GM12878 (cell line): ENCODE data around the gene WDR59. TPM values are rescaled to one million over a fixed set of nuclear protein-coding genes. Genes with fewer than 3 reads are reported as not detected.
A peak's percentile ranks its signal among the peaks of the same experiment; 100 is the strongest.

Experiments used
- BCL11A ChIP-seq: IDR thresholded peaks from 2 replicates; pipeline ENCODE4 v1.6.1; 2011; ENCODE audit warnings: low read depth, low read length
- BRCA1 ChIP-seq: IDR thresholded peaks from 2 replicates; pipeline ENCODE4 v1.6.1; 2011; ENCODE audit warnings: low read depth, low read length, improper control_type of control experiment
- EGR1 ChIP-seq, 2 experiments: IDR thresholded peaks; 1 replicate in 1 of 2; 2 replicates in 1 of 2; pipeline ENCODE4 v1.6.1; 2011 to 2012; ENCODE audit warnings: low read depth in 2 of 2, low read length in 2 of 2, borderline replicate concordance in 1 of 2, mild to moderate bottlenecking in 1 of 2, moderate library complexity in 1 of 2
- LARP7 ChIP-seq: fragments of 450-650 bp; IDR thresholded peaks from 2 replicates; pipeline ENCODE4 v1.6.1; 2017; ENCODE audit warnings: mild to moderate bottlenecking
- MTA3 ChIP-seq: IDR thresholded peaks from 2 replicates; pipeline ENCODE4 v1.6.1; 2012; ENCODE audit warnings: low read length, inconsistent platforms, borderline replicate concordance
- NR2C2 ChIP-seq: IDR thresholded peaks from 2 replicates; pipeline ENCODE4 v1.6.1; 2011; ENCODE audit warnings: borderline replicate concordance, low read depth; ENCODE audit not compliant: control insufficient read depth, insufficient read length
- POU2F2 ChIP-seq: IDR thresholded peaks from 3 replicates; pipeline ENCODE4 v1.6.1; 2011; ENCODE audit warnings: low read depth, mild to moderate bottlenecking, low read length, borderline replicate concordance
- SIX5 ChIP-seq: IDR thresholded peaks from 2 replicates; pipeline ENCODE4 v1.6.1; 2011; ENCODE audit warnings: mild to moderate bottlenecking, low read depth, low read length, moderate library complexity; ENCODE audit not compliant: severe bottlenecking
- SMAD1 ChIP-seq: fragments of 450-650 bp; IDR thresholded peaks from 2 replicates; pipeline ENCODE4 v1.6.1; 2018; ENCODE audit warnings: mild to moderate bottlenecking, low read depth; ENCODE audit not compliant: partially characterized antibody
- STAT3 ChIP-seq: IDR thresholded peaks from 2 replicates; pipeline ENCODE4 v1.6.1; 2011; ENCODE audit warnings: low read depth, low read length, improper control_type of control experiment
- polyA plus RNA-seq, 11 experiments: library from polyadenylated mRNA; depleted of rRNA in 4 of 11; unstranded in 6 of 11; stranded (reverse) in 5 of 11; fragments of >200 nt; fragmentation: Nextera tagmentation in 4 of 11; fragmentation: Illumina TruSeq in 1 of 11; extraction: Ambion mirVana in 4 of 11; extraction: Trizol in 1 of 11; gene quantifications; 1 replicate in 1 of 11; 2 replicates in 10 of 11; pipeline versions ENCODE4 v1.2.1 to v1.2.3, GENCODE V29; 2011 to 2016; ENCODE audit warnings: inconsistent platforms in 2 of 11, missing spikeins in 2 of 11, low read depth in 1 of 11
- total RNA-seq, 4 experiments: library from RNA; depleted of rRNA in 3 of 4; stranded (reverse); fragments of >200 nt in 3 of 4; fragmentation: Illumina TruSeq in 1 of 4; extraction: Trizol in 1 of 4; gene quantifications; 2 replicates each; pipeline versions ENCODE4 v1.2.1 to v1.2.3, GENCODE V29; 2013 to 2021
- TF ChIP-seq, protein P1 (sequence below): IDR thresholded peaks from 2 replicates; pipeline ENCODE4 v1.6.1; 2012; ENCODE audit warnings: improper control_type of control experiment, low read depth, low read length; ENCODE audit not compliant: insufficient replicate concordance
- TF ChIP-seq, protein P2 (sequence below): fragments of 450-650 bp; IDR thresholded peaks from 2 replicates; pipeline ENCODE4 v1.6.1; 2016; ENCODE audit warnings: mild to moderate bottlenecking, moderate library complexity, borderline replicate concordance
- TF ChIP-seq, protein P3 (sequence below): fragments of 450-650 bp; IDR thresholded peaks from 2 replicates; pipeline ENCODE4 v1.6.1; 2017; ENCODE audit warnings: mild to moderate bottlenecking
- TF ChIP-seq, protein P4 (sequence below): fragments of 450-650 bp; IDR thresholded peaks from 2 replicates; pipeline ENCODE4 v1.6.1; 2017; ENCODE audit warnings: antibody characterized with exemption, mild to moderate bottlenecking, moderate library complexity

Gene WDR59
- total and polyA plus RNA-seq, 10 of the 15 experiments (the other 5 are each of a cell fraction or from before 2014, with no cell fraction given) = 9.7 to 78.4 (median 24.5) TPM

DNA sequence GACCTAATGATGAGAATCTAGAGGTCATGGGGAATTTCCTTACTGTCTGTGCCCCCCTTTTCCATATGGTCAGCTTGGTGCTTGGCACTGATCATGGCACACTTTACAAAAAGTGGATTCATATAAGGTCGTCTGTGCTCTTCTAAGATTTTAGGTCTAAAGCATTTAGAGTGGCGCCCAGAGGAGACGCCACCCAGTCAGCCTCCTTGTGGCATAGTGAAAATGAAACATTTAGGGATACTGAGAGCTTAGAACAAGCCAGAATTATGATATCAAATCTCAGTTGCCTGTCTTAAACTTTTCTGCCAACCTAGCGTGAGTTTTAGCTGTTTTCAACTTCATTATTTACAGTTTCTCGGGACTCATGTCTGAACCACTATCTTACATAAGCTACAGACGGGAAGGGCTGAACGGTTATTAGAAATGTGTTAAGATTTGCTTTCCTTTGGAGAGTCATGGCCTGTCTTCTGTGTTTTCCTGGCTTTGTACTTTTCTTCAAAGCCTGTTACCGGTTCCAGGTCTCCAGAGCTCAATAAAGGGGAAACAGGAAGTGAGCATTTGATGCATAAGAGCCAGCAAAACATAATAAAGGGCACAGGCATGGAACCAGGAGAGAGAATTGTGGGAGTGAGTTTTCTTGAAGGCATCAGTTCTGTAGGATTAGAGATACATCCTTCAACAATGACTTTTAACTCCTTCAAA is 27.6 kb upstream of the WDR59 start (continued):
- TF ChIP-seq, protein P1, sequence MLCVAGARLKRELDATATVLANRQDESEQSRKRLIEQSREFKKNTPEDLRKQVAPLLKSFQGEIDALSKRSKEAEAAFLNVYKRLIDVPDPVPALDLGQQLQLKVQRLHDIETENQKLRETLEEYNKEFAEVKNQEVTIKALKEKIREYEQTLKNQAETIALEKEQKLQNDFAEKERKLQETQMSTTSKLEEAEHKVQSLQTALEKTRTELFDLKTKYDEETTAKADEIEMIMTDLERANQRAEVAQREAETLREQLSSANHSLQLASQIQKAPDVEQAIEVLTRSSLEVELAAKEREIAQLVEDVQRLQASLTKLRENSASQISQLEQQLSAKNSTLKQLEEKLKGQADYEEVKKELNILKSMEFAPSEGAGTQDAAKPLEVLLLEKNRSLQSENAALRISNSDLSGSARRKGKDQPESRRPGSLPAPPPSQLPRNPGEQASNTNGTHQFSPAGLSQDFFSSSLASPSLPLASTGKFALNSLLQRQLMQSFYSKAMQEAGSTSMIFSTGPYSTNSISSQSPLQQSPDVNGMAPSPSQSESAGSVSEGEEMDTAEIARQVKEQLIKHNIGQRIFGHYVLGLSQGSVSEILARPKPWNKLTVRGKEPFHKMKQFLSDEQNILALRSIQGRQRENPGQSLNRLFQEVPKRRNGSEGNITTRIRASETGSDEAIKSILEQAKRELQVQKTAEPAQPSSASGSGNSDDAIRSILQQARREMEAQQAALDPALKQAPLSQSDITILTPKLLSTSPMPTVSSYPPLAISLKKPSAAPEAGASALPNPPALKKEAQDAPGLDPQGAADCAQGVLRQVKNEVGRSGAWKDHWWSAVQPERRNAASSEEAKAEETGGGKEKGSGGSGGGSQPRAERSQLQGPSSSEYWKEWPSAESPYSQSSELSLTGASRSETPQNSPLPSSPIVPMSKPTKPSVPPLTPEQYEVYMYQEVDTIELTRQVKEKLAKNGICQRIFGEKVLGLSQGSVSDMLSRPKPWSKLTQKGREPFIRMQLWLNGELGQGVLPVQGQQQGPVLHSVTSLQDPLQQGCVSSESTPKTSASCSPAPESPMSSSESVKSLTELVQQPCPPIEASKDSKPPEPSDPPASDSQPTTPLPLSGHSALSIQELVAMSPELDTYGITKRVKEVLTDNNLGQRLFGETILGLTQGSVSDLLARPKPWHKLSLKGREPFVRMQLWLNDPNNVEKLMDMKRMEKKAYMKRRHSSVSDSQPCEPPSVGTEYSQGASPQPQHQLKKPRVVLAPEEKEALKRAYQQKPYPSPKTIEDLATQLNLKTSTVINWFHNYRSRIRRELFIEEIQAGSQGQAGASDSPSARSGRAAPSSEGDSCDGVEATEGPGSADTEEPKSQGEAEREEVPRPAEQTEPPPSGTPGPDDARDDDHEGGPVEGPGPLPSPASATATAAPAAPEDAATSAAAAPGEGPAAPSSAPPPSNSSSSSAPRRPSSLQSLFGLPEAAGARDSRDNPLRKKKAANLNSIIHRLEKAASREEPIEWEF = no peak
- TF ChIP-seq BRCA1 = no peak
- TF ChIP-seq, protein P2, sequence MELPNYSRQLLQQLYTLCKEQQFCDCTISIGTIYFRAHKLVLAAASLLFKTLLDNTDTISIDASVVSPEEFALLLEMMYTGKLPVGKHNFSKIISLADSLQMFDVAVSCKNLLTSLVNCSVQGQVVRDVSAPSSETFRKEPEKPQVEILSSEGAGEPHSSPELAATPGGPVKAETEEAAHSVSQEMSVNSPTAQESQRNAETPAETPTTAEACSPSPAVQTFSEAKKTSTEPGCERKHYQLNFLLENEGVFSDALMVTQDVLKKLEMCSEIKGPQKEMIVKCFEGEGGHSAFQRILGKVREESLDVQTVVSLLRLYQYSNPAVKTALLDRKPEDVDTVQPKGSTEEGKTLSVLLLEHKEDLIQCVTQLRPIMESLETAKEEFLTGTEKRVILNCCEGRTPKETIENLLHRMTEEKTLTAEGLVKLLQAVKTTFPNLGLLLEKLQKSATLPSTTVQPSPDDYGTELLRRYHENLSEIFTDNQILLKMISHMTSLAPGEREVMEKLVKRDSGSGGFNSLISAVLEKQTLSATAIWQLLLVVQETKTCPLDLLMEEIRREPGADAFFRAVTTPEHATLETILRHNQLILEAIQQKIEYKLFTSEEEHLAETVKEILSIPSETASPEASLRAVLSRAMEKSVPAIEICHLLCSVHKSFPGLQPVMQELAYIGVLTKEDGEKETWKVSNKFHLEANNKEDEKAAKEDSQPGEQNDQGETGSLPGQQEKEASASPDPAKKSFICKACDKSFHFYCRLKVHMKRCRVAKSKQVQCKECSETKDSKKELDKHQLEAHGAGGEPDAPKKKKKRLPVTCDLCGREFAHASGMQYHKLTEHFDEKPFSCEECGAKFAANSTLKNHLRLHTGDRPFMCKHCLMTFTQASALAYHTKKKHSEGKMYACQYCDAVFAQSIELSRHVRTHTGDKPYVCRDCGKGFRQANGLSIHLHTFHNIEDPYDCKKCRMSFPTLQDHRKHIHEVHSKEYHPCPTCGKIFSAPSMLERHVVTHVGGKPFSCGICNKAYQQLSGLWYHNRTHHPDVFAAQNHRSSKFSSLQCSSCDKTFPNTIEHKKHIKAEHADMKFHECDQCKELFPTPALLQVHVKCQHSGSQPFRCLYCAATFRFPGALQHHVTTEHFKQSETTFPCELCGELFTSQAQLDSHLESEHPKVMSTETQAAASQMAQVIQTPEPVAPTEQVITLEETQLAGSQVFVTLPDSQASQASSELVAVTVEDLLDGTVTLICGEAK = 0 out of 2 replicates have a peak, but pooled peaks have one; percentile 9
- TF ChIP-seq POU2F2 = no peak
- TF ChIP-seq, protein P3, sequence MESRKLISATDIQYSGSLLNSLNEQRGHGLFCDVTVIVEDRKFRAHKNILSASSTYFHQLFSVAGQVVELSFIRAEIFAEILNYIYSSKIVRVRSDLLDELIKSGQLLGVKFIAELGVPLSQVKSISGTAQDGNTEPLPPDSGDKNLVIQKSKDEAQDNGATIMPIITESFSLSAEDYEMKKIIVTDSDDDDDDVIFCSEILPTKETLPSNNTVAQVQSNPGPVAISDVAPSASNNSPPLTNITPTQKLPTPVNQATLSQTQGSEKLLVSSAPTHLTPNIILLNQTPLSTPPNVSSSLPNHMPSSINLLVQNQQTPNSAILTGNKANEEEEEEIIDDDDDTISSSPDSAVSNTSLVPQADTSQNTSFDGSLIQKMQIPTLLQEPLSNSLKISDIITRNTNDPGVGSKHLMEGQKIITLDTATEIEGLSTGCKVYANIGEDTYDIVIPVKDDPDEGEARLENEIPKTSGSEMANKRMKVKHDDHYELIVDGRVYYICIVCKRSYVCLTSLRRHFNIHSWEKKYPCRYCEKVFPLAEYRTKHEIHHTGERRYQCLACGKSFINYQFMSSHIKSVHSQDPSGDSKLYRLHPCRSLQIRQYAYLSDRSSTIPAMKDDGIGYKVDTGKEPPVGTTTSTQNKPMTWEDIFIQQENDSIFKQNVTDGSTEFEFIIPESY = no peak
- no peak for TF ChIP-seq SIX5
- TF ChIP-seq MTA3 = peak; percentile 27; the same call in 1 of the 2 replicates
- TF ChIP-seq SMAD1 = no peak
- no peak for TF ChIP-seq NR2C2
- TF ChIP-seq STAT3 = no peak
- TF ChIP-seq EGR1 (IDR thresholded peaks at IDR 0.05; ENCODE audit: borderline replicate concordance in 1 of 2, low read depth in 2 of 2, low read length in 2 of 2) = no peak
- no peak for TF ChIP-seq BCL11A
- TF ChIP-seq, protein P4, sequence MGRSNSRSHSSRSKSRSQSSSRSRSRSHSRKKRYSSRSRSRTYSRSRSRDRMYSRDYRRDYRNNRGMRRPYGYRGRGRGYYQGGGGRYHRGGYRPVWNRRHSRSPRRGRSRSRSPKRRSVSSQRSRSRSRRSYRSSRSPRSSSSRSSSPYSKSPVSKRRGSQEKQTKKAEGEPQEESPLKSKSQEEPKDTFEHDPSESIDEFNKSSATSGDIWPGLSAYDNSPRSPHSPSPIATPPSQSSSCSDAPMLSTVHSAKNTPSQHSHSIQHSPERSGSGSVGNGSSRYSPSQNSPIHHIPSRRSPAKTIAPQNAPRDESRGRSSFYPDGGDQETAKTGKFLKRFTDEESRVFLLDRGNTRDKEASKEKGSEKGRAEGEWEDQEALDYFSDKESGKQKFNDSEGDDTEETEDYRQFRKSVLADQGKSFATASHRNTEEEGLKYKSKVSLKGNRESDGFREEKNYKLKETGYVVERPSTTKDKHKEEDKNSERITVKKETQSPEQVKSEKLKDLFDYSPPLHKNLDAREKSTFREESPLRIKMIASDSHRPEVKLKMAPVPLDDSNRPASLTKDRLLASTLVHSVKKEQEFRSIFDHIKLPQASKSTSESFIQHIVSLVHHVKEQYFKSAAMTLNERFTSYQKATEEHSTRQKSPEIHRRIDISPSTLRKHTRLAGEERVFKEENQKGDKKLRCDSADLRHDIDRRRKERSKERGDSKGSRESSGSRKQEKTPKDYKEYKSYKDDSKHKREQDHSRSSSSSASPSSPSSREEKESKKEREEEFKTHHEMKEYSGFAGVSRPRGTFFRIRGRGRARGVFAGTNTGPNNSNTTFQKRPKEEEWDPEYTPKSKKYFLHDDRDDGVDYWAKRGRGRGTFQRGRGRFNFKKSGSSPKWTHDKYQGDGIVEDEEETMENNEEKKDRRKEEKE = no peak
- no peak for TF ChIP-seq LARP7
